ENCODE measurements around the gene SH3RF3.

The SH3RF3 gene

DNA sequence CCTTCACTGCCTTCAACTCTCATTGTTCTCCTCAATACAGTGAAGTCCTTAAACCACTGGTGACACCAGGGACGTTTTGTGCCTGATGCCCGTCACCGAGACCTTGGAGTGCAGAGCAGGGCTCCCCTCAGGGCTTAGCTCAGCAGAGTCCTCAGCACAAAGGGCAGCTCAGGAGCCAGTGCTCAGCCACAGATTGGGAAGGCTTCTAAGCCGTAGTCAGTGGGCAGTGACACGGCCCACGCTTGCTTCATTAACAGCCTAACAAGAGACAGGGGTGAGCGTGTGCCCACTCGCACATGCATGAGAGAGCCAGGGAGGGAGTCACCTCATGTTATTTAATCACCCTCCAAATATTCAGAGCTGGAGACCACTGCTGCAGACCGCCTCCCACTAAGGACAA, 137.5 kb downstream of the SH3RF3 start:
- no peak overlapping the region for H3K4me2 ChIP-seq (ENCODE audit: low read length)
- H3K9ac ChIP-seq (ENCODE audit: low read depth, low read length), result no peak overlapping the region
- H3K36me3 ChIP-seq (ENCODE audit: insufficient read depth, low read length), result no peaks in the 10 kb centered on the region
- H3K4me1 ChIP-seq (ENCODE audit: control insufficient read depth, insufficient read depth, low read length), result peaks cover 30% of the 10 kb centered on the region
- no peaks in the 10 kb centered on the region for H3K9me3 ChIP-seq (replicated peaks; ENCODE audit: low read length)
- no peak overlapping the region for H3K4me3 ChIP-seq (ENCODE audit: low read length)
- no peaks in the 10 kb centered on the region for H3K27me3 ChIP-seq (ENCODE audit: control insufficient read depth, insufficient read depth, low read length)

DNA sequence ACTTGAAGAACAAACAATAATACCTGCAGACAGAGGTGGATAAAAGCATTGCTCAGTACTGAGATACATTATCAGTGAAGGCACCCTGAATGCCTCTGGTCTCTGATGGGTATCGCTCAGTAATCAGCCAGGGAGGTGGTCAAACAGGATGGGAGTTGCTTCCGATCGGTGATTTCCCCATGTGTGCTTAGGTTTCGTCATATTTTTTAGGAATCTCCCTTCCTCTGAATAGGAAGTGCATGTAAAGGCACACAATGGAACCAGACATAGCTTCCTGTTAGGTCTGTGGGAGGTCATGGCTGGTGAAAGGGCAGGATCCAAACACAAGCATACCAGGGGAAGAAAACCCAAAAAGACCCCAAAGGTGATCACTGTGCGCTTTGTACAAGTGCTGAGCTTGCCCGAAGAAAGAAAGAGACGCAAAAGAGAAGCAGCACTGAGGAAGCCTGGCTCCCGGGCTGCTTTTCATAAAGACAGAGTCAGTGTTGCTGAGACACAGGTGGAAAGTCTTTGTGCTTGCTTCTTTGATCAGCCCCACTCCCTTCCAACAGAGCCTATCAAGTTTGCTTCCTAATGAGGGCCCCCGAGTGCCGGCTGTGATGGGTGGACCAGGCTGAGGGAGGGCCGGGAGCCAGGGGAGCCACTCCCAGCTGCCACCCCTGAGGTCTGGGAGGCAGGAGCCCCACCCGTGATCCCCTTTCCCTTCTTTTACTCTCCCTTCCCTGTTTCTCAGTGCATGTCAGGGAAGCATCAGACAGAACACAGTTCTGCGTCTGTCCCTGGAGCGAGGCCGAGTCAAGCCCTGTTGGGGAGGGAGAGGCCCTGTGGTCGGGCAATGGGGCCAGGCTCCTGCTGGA, 138.2 kb downstream of the SH3RF3 start:
- no peaks in the 10 kb centered on the region for H3K9me3 ChIP-seq (replicated peaks; ENCODE audit: low read length)
- H3K9ac ChIP-seq (ENCODE audit: low read depth, low read length), result no peak overlapping the region
- no peak overlapping the region for H3K4me2 ChIP-seq (ENCODE audit: low read length)
- no peaks in the 10 kb centered on the region for H3K27me3 ChIP-seq (ENCODE audit: control insufficient read depth, insufficient read depth, low read length)
- H3K4me1 ChIP-seq (ENCODE audit: control insufficient read depth, insufficient read depth, low read length), result peaks cover 30% of the 10 kb centered on the region
- H3K4me3 ChIP-seq (ENCODE audit: low read length), result no peak overlapping the region
- H3K36me3 ChIP-seq (ENCODE audit: insufficient read depth, low read length), result no peaks in the 10 kb centered on the region

DNA sequence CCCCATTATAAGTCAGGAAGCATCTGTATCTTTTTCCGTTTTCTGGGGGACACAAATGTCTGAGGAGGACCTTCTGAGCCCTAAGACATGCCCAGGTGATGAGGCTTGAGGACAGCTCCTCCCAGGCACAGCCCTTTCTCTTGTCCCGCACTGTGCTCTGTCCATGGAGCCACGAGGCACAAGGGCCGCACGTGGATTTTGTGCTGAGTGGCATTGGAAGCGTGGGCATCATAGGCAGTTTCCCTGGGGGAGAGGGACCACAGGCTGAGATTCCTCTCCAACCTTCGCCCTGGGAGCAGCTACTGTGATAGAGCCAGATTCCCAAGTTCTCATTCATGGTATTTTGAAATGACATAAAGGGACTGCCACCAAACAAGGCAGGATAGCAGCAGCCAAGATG, 139.9 kb downstream of the SH3RF3 start:
- peaks cover 21% of the 10 kb centered on the region for H3K4me1 ChIP-seq (ENCODE audit: control insufficient read depth, insufficient read depth, low read length)
- no peak overlapping the region for H3K4me2 ChIP-seq (ENCODE audit: low read length)
- H3K27me3 ChIP-seq (ENCODE audit: control insufficient read depth, insufficient read depth, low read length), result no peaks in the 10 kb centered on the region
- no peak overlapping the region for H3K4me3 ChIP-seq (ENCODE audit: low read length)
- H3K9me3 ChIP-seq (replicated peaks; ENCODE audit: low read length), result no peaks in the 10 kb centered on the region
- no peak overlapping the region for H3K9ac ChIP-seq (ENCODE audit: low read depth, low read length)
- H3K36me3 ChIP-seq (ENCODE audit: insufficient read depth, low read length), result no peaks in the 10 kb centered on the region

DNA sequence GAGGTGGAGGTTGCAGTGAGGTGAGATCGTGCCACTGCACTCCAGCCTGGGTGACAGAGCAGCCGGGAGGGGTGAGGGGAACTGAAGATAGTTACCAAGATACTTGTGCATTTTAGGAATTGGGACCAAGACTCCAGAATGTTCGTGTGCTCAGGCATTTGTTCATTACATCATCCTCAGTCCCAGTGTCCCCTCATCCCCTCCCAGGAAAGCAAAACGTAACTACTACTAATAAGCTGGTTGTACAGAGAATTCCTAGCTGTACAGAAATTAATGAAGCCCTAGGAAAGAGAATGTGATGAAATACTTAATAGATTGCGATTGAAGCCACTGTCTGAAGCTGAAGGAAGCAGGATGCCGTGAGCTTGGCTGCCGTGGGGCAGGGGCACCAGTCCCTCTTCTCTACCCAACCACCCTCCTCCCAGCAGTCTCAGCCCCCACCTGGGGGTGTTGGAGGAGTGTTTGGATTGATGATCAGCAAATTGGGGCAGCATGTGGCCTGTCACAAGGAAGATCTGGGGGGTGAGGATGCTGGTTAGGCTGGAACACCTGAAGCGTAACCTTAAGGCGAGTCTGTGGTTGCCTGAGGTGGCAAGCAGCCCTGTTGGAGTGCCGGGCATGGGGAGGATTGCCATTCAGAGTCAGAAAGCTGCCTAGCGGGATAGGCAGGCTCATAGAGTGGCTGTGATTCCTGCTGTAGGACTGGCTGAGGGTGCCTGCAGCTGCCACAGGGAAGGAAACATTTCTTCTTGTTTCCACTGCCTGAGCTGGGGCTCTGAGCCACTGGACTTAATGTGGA, 140.9 kb downstream of the SH3RF3 start:
- H3K27me3 ChIP-seq (ENCODE audit: control insufficient read depth, insufficient read depth, low read length), result no peaks in the 10 kb centered on the region
- no peaks in the 10 kb centered on the region for H3K9me3 ChIP-seq (replicated peaks; ENCODE audit: low read length)
- no peaks in the 10 kb centered on the region for H3K36me3 ChIP-seq (ENCODE audit: insufficient read depth, low read length)
- peaks cover 12% of the 10 kb centered on the region for H3K4me1 ChIP-seq (ENCODE audit: control insufficient read depth, insufficient read depth, low read length)
- H3K4me3 ChIP-seq (ENCODE audit: low read length), result no peak overlapping the region
- H3K4me2 ChIP-seq (ENCODE audit: low read length), result no peak overlapping the region
- no peak overlapping the region for H3K9ac ChIP-seq (ENCODE audit: low read depth, low read length)

DNA sequence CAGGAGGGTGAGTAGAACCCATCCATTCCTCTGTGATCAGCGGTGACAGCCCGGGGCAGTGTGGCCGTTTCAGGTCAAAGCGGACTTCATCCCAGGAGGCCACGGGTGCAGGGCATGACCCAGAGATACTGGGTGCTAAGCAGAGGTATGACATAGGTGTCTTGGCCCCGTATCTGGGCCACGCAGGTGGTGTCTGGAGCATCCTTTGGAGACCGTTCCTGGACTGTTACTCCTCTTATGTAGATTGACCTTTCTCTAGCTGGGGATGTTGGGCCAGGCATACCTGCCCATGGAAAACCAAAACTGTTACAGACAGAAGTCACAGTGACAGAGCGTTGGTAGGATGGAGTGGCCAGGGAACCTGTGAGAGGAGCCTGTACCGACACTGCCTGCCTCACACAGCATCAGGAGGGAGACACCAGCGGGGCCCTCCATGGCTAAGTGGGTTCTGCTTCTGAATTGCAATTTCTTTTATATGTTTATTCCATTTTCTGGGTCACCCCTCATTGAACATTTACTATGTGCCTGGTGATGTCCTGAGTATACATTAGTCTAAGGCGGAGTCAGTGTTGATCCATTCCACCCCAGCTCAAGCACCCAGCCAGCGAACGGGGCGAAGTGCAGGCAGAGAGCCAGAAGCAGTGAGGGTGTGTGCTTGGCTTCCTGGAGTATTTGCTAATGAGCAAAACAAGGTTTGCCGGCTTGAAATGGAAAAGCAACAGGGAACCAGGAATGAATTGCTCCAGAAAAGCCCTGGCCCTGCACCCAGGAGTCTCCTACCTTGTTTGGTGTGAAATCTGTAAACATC, 141.7 kb downstream of the SH3RF3 start:
- H3K9ac ChIP-seq (ENCODE audit: low read depth, low read length), result no peak overlapping the region
- H3K4me2 ChIP-seq (ENCODE audit: low read length), result no peak overlapping the region
- H3K4me1 ChIP-seq (ENCODE audit: control insufficient read depth, insufficient read depth, low read length), result peaks cover 4% of the 10 kb centered on the region
- no peaks in the 10 kb centered on the region for H3K27me3 ChIP-seq (ENCODE audit: control insufficient read depth, insufficient read depth, low read length)
- no peak overlapping the region for H3K4me3 ChIP-seq (ENCODE audit: low read length)
- no peaks in the 10 kb centered on the region for H3K36me3 ChIP-seq (ENCODE audit: insufficient read depth, low read length)
- H3K9me3 ChIP-seq (replicated peaks; ENCODE audit: low read length), result no peaks in the 10 kb centered on the region

DNA sequence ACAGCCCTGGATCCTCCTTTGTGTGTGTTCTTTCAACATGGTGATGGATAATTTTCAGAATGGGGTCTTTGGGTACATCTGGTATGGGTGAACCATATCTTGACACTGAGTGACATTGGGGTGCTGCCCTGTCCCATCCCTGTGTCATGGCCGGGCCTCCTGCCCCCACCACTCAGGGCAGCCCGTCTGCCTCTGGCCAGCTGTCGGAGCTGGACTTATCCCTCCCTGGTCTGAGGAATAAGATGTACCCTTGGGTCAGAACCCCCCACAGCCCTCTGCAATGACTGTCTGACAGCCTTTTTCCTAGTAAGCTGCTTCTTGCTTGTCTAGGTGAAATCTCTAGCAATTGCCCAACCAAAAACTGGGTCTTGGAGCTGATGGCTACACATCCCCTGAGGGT, 142.9 kb downstream of the SH3RF3 start:
- Histone ChIP-seq H3K4me3 (ENCODE audit: low read length) (no peak overlapping the region), H3K27me3 (ENCODE audit: control insufficient read depth, insufficient read depth, low read length) (no peaks in the 10 kb centered on the region), H3K4me2 (ENCODE audit: low read length) (no peak overlapping the region), H3K36me3 (ENCODE audit: insufficient read depth, low read length) (no peaks in the 10 kb centered on the region), H3K9me3 (replicated peaks; ENCODE audit: low read length) (no peaks in the 10 kb centered on the region), H3K4me1 (ENCODE audit: control insufficient read depth, insufficient read depth, low read length) (no peaks in the 10 kb centered on the region), H3K9ac (ENCODE audit: low read depth, low read length) (no peak overlapping the region)

DNA sequence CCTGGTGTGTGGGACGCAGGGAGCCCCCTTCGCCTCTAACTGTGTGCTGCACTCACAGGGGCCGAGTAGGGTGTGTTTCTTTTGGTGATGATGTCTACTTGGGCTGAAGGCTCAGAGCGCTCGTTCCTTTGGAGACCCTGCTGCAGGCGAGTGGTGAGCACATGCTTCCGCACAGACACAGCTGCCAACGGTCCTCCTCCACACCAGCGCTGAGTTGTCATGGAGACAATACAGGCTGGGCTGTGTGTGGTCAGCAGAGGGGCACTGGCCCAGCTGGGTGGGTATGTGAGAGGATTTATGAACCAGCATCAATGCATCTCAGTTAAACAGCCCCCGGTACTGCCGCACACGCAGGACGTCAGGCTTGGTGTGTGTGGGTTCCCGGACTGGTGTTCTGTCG, 143.5 kb downstream of the SH3RF3 start:
- Histone ChIP-seq H3K9ac (ENCODE audit: low read depth, low read length) (no peak overlapping the region), H3K36me3 (ENCODE audit: insufficient read depth, low read length) (no peaks in the 10 kb centered on the region), H3K27me3 (ENCODE audit: control insufficient read depth, insufficient read depth, low read length) (no peaks in the 10 kb centered on the region), H3K4me1 (ENCODE audit: control insufficient read depth, insufficient read depth, low read length) (no peaks in the 10 kb centered on the region), H3K9me3 (replicated peaks; ENCODE audit: low read length) (no peaks in the 10 kb centered on the region), H3K4me3 (ENCODE audit: low read length) (no peak overlapping the region), H3K4me2 (ENCODE audit: low read length) (no peak overlapping the region)

DNA sequence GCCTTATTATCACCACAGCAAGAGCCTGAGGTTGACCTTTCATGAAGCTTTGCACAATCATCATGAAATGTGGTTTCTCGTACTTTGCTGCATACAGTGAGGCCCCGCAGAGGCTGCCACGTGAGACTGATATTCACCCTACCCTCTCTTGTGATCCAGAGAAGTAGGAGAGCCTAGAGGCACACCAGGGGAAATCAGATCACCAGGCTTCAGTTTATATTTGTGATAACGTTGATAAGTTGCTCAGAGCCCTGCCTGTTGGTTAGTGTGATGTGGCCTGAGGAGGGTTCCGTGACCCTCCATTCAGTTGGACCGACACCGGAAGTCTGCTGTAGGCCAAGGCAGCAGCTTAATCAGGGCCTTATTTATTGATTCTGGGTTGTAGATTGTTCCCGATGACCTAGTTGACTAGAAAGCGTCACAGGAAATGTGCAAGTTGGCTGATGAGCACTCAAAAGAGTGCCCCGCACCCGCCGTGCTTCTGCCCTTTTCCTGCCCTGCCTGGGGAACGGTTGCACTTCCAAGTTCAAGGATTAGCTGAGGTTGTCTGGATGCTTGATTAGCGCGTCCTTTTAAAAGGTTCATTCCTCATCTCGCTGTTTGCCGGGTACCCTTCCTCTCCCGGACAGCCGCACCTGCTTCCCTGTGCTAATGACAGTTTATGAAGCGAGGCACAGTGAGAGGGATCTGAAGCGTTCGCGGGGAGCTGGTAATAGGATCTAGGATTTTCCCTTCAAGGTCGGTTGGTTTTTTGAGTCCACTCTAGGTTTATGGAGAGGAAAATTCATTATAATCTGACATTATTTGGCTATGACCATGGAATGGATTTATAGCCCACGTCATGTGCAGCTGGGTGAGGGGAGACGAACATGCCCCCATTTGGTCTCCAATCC, 146.4 kb downstream of the SH3RF3 start:
- Histone ChIP-seq H3K4me3 (ENCODE audit: low read length) (no peak overlapping the region), H3K9me3 (replicated peaks; ENCODE audit: low read length) (no peaks in the 10 kb centered on the region), H3K27me3 (ENCODE audit: control insufficient read depth, insufficient read depth, low read length) (no peaks in the 10 kb centered on the region), H3K36me3 (ENCODE audit: insufficient read depth, low read length) (no peaks in the 10 kb centered on the region), H3K4me1 (ENCODE audit: control insufficient read depth, insufficient read depth, low read length) (no peaks in the 10 kb centered on the region), H3K9ac (ENCODE audit: low read depth, low read length) (no peak overlapping the region), H3K4me2 (ENCODE audit: low read length) (no peak overlapping the region)

DNA sequence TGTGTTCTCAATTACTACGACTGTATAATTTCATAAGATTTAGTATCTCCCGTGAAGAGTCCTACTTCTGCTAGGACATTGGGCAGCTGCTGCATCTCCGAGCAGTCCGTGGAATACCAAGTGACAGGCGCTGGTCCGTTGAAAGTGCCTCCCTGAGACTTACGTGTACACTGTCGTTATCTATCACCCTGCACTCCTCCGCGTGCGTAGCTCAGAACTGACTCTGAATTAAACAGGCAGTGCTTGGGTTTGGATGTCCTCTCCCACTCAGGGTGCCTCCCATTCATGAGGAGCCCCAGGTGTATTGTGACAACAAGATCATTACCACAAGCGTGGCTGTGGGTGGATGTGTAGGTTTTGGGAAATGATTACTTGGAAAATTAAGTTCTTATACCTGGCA, 148.4 kb downstream of the SH3RF3 start:
- Histone ChIP-seq H3K9ac (ENCODE audit: low read depth, low read length) (no peak overlapping the region), H3K27me3 (ENCODE audit: control insufficient read depth, insufficient read depth, low read length) (no peaks in the 10 kb centered on the region), H3K4me2 (ENCODE audit: low read length) (no peak overlapping the region), H3K4me3 (ENCODE audit: low read length) (no peak overlapping the region), H3K36me3 (ENCODE audit: insufficient read depth, low read length) (no peaks in the 10 kb centered on the region), H3K4me1 (ENCODE audit: control insufficient read depth, insufficient read depth, low read length) (no peaks in the 10 kb centered on the region), H3K9me3 (replicated peaks; ENCODE audit: low read length) (no peaks in the 10 kb centered on the region)

DNA sequence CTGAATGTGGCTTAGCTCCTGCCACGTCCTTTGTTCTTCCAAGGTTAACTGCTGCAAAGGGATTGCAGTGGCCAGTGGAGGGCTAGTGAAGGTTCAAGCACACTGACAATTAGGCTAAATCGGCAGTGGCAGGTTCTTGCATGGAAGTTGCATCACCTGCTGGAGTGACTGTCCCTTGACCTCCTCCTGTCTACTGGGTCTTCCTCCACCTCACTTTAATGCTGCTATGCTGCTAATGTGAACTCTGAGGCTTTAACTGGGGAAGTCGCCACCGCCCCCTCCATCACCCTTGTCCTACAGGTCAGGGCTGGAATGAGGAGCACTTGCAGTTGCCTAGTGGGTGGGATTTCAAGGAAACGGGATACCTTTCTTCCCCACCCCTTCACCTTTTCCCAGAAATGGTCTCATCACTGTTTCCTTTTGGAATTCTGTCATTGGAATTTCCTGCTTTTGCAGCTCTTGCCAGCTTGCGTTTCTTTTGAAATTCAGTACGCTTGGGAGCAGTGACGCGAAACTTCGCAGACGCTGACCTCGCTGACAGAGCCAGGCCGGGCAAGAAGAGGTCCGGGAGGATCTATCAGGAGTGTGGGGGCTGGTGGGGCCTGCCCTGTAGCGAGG, 150.3 kb downstream of the SH3RF3 start:
- H3K4me3 ChIP-seq (ENCODE audit: low read length), result no peak overlapping the region
- no peaks in the 10 kb centered on the region for H3K36me3 ChIP-seq (ENCODE audit: insufficient read depth, low read length)
- H3K9me3 ChIP-seq (replicated peaks; ENCODE audit: low read length), result no peaks in the 10 kb centered on the region
- H3K4me2 ChIP-seq (ENCODE audit: low read length), result no peak overlapping the region
- no peak overlapping the region for H3K9ac ChIP-seq (ENCODE audit: low read depth, low read length)
- H3K4me1 ChIP-seq (ENCODE audit: control insufficient read depth, insufficient read depth, low read length), result peaks cover 3% of the 10 kb centered on the region
- H3K27me3 ChIP-seq (ENCODE audit: control insufficient read depth, insufficient read depth, low read length), result no peaks in the 10 kb centered on the region

All from skeletal muscle satellite cell (primary cell).